CD4-positive, alpha-beta T cell treated with Interferon alpha-2 for 1 hour (primary cell): ENCODE data around the gene SLC6A8.
"Not testable (repeated sequence)": the region's sequence is repeated elsewhere in the genome, so short reads cannot be mapped to it uniquely, and the experiment has no call there.

Experiments used
- DNase-seq, 2 donors: peaks; one replicate each; pipeline ENCODE4 v3.0.0-alpha.2; 2020 to 2022

SLC6A8 gene

DNA sequence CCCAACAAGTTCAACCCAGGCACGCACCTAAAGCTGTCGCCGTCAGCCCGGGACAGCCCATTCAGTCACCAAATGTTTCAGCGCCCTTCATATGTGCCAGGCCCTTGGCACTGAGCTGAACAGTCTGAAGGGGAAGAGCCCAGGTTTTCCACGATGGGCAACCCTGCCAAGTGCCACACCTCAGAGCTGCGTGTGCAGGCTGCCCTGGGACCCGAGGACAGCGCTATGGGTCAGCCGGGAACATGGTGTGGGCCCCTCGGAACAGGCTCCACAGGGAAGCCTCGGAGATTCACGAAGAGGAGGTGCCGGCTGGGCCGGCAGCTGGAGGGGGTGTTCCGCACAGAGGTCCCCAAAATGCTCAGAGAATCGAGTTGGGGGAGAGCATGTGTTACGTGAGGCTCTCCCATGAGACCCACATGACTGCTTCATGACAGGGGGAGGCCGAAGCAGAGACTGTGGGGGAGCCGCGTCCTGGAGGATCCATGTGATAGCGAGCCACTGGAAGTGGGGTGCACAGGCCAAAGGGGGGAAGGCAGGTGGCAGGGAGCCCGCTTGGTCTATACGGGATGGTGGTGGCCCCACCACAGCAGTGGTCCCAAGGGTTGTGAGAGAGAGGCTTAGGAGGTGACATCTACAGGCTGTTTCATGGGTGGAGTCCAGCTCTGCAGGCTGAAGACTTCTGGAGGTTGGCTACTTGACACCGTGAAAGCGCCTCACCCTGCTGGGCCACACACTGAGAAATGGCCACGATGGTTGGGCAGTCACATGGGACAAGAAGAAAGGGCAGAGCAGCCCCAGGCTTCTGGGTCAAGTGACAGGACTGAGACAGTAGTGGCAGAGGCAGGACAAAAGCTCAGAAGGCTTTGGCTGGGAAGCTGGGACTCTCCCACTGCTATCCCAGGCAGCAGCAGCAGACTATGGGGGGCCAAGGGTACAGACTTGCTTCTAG is 22.3 kb downstream of the SLC6A8 start:
- no peak for DNase-seq

DNA sequence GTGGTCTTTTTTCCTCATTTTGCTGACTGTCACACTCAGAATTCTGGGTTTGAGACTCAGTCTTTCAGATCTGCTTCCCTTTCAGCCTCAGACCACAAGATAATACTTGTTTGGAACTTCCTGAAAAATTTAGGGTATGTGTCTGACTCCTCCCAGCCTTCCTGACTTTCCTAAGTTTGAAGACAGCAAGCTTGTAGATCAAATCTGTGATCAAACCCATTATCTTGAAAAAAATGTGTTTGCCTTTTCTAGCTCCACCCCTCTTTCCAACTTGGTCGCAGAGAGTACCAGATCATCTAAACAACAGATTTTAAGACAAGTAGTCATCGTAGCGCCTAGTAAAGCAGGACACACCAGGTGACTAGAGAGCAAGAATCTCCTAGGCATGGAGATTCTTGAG is 26.5 kb downstream of the SLC6A8 start:
- DNase-seq: no peak

DNA sequence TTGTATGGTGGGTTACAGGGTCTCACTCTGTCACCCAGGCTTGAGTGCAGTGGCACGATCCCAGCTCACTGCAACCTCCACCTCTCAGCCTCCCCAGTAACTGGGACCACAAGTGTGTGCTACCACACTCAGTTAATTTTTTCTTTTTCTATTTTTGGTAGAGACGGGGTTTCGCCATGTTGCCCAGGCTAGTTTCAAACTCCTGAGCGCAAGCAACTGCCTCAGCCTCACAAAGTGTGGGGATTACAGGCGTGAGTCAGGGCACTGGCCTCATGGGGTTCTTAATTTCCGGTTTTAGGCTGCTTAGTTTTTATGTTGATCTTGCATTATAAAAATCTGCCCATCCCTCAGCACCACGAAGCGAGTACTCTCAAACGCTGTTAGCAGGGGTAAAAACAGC is 29.7 kb downstream of the SLC6A8 start:
- no peak for DNase-seq

DNA sequence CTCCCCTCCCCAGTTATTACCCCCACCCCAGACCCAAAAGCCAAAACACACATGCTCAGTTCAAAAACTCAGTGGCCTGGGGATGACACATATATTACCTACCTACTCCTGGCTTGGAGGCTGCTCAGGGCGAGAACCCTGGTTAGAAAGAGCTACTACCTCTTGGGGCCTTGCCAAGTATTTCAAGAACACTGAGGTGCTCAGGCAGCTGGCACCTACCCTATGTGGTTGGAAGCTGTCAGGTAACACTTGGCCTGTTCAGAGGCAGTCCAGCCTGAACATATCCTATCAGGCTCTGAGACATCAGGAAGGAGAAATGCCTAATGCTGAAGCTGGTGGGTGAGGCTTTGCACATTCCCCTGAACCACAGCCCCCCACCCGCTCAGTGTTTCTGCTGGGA is 31.5 kb downstream of the SLC6A8 start:
- no peak for DNase-seq

DNA sequence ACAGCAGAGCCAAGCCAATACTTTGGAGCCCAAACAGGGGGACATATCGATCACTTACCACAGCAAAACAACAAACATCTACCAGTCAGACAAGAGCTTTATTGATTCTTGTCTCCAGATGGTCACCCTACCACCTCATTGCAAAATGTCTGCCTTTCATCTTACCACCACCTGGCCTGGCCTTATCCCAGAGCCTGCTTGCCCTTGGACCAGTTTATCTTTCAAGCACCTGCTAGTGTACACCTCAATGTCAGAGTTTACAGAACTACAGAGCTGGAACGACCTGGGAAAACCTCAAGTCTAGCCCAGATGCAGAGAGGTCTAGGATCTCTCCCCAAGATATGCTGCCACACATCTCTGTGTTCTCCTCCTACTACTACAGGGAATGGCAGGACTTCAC is 32.0 kb downstream of the SLC6A8 start:
- DNase-seq: no peak

DNA sequence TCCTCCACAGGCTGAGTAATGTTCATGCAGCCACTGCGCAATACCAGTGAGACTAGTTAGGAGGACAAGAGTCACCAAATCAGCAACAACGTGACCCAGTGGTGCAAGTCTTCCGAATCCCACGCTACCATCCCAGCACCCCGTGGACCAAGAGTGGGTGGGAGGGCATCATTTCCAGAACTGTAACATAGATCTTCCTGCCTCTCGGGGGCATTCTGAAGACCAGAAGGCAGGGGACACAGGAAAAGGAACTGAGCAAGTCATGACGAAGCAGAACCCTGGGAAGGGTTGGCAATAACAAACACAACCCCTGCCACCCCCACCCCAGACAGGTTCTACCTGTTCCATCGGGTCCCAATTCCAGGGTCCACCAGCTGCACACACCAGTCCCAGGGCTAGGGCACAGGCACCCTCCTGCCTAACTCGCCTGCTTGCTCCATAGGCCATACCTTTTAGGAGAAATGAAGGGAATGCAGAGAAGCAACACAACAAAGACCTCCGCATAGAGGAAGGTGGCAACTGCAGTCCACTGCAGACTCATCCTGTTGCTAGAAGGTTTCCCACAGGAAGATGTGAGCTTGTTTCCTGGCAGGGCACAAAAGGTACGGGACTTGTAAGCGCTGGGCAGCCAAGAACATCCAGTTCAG is 35.1 kb downstream of the SLC6A8 start:
- no peak for DNase-seq

DNA sequence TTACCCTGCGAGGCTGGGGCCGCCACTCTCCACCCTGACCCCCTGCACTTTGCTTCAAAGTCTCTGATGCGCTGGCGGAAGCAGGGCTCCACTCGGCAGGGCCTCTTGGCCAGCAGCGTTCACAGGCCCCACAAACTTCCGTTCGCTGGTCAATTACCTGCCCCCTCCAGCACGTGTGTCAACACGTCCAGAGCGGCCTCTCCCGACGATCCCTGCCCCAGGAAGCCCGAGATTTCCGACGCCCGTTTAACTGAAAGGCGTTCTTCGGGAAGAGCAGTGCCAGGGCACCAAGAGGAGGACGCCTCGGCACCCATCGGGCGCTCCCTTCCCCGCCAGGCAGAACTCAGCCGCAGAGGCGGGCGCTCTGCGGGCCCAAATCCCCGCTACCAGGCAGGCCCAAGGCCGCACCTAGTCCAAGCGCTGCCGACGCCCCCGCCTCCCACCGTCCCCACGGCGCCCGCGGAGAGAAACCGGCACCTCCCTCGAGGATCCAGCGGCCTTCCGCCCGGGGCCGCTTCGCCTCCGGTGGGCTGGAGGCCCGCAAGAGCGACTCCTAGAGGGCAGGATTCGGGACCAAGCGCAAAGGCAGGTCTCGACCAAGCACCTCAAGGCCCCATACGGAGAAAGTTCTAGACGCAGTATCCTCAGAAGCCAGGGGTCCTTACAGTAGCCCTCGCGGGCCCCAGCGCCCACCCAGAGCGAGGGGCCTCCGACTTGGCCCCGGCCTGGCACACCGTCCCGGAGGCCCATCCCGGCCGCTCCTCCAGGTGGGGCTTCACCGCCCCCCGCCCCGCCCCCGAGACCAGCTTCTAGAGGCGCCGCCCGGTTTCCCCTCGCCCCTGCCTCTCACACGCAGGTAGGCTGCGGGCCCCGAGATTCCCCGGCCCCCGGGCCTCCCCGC is 35.9 kb downstream of the SLC6A8 start:
- peak in 1 of 2 donors; percentile 57 for DNase-seq

DNA sequence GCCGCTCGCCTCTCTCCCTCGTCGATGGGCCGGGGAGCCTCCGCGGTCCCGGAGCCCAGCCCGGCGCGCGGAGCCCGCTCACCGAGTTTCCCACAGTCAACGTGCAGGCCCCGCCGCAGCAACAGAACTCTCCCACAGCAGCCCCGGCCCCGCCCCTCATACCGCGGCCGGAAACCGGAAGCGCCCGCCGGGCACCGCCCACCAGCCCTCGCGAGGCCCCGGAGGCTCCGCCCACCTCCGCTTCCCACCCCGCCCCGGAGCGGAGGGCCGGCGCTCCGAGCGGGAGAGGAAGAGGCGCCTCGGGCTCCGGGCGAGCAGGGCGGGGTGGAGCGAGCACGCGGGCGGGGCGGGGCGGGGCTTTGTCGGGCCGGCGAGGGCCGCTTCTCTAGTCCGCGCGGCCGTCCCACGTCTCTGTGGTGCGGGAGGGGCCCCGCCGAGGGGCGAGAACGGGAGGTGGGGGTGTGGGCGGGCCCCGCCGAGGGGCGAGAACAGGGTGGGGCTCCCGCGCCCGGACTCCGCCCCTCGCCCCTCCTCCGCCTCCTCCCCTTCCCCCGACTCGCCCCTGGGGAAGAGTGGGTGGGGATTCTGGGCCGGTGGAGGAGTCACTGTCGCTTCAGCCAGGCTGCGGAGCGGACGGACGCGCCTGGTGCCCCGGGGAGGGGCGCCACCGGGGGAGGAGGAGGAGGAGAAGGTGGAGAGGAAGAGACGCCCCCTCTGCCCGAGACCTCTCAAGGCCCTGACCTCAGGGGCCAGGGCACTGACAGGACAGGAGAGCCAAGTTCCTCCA is 36.7 kb downstream of the SLC6A8 start, which contains the start of the genes ABCD1 and BCAP31:
Gene ABCD1, plus strand, starts transcription at position 605 of the 787 bp plus-strand sequence. CDS start 411 bp downstream, outside the sequence.
Gene BCAP31, minus strand, starts transcription at position 136 of the 787 bp plus-strand sequence. CDS start 1,143 bp downstream, outside the sequence.
- peak; percentile 90 to 92 for DNase-seq

DNA sequence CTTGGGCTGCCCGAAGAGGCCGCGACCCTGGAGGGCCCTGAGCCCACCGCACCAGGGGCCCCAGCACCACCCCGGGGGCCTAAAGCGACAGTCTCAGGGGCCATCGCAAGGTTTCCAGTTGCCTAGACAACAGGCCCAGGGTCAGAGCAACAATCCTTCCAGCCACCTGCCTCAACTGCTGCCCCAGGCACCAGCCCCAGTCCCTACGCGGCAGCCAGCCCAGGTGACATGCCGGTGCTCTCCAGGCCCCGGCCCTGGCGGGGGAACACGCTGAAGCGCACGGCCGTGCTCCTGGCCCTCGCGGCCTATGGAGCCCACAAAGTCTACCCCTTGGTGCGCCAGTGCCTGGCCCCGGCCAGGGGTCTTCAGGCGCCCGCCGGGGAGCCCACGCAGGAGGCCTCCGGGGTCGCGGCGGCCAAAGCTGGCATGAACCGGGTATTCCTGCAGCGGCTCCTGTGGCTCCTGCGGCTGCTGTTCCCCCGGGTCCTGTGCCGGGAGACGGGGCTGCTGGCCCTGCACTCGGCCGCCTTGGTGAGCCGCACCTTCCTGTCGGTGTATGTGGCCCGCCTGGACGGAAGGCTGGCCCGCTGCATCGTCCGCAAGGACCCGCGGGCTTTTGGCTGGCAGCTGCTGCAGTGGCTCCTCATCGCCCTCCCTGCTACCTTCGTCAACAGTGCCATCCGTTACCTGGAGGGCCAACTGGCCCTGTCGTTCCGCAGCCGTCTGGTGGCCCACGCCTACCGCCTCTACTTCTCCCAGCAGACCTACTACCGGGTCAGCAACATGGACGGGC is 37.5 kb downstream of the SLC6A8 start:
- peak in 1 of 2 donors; percentile 31 for DNase-seq

DNA sequence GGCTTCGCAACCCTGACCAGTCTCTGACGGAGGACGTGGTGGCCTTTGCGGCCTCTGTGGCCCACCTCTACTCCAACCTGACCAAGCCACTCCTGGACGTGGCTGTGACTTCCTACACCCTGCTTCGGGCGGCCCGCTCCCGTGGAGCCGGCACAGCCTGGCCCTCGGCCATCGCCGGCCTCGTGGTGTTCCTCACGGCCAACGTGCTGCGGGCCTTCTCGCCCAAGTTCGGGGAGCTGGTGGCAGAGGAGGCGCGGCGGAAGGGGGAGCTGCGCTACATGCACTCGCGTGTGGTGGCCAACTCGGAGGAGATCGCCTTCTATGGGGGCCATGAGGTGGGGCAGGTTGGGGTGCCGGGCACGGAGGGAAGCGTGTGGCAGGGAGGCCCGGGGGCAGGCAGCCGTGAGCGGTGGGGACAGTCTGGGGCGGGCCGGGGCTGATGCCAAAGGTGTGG is 38.1 kb downstream of the SLC6A8 start:
- no peak for DNase-seq

DNA sequence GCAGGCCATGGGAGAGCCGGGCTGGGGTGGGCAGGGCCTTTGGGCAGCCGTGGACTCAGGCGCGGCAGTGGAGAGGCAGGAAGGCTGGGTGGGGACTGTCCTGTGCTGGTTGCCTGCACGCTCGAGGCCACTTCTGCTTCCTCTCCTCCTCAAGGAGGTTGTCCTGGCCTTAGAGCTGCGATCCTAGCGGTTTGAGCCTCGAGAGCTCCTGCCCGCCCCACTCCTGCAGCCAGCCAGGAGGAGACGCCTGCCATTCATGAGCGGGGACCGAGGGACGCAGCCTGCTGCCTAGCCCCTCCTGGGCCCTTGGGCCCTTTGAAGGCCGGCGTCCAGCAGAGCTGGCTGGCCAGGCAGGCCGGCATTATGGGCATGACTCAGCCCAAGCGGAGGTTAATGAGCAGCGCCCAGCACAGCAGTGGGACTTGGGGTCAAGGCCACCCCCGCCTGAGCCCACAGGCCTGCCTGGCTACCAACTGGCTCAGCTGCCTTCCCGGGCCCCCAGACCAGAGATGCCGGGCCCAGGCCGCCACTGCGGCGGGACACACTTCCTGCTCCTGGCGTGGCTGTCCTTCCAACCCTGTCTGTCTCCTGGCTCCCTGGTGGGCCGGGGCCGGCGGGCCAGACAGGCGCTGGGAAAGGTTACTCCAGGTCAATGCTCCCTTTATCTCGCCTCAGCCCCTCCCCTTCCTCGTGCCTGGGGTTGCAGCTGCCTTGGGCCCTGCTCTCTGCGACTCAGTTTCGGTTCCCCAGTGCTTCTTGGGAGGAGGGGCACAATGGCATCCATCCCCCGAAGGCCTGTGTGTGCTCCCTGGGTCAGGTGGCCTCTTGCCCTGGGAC is 38.8 kb downstream of the SLC6A8 start:
- DNase-seq: peak; percentile 72 to 76

DNA sequence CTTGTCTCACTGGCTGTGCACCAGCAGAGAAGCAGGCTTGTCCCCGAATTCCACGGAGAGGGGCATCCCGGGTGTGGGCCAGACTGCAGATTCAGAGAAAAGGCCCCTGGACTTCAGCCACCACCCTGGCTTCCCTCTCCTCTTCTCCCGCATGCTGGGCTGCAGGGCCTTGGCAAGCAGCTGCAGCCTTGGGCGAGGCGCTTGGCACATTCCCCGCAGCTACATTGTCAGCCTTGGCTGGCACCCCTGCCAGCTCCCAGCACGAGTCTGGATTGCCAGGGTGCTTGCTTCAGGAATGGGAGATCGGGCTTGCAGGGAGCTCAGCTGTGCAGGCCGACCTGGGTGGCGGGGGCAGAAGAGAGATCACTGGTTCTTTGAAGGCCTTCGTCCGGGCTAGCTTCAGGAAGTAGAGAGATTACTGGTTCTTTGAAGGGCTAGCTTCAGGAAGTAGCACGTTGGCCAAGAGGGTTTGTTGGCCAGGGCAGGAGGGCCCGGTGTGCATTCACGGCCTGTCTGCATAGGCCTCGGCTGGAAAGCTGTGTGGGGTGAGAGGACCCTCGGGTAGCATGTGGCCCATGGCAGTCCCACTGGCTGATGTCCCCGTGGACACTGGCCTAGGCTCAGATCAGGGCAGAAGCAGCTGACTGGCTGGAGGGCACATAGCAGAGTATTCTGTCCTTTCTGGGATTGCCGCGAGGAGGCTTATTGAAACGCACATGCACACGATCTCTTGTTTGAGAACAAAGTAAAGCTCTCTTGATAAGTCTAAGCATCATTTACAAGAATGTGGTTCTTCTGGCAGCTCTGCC is 39.6 kb downstream of the SLC6A8 start:
- DNase-seq: no peak

DNA sequence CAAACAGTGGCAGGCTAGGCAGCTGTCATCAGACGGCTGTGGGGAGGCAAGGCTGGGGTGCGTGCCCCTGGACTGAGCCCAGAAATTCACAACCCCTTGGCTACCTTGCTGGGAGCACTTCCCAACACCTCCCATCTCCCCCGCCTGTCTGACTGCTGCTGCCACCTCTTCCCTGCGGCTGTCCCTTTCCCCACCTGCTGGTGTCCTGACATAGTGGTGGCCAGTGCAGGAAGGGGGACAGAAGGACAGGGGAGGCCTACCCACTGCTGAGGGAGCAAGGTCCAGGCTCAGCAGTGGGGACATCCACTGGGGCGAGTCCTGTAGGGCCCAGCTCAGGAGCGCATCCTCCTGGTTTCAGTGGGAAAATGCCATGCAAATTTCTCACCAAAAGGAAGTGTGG is 40.4 kb downstream of the SLC6A8 start:
- DNase-seq: no peak

DNA sequence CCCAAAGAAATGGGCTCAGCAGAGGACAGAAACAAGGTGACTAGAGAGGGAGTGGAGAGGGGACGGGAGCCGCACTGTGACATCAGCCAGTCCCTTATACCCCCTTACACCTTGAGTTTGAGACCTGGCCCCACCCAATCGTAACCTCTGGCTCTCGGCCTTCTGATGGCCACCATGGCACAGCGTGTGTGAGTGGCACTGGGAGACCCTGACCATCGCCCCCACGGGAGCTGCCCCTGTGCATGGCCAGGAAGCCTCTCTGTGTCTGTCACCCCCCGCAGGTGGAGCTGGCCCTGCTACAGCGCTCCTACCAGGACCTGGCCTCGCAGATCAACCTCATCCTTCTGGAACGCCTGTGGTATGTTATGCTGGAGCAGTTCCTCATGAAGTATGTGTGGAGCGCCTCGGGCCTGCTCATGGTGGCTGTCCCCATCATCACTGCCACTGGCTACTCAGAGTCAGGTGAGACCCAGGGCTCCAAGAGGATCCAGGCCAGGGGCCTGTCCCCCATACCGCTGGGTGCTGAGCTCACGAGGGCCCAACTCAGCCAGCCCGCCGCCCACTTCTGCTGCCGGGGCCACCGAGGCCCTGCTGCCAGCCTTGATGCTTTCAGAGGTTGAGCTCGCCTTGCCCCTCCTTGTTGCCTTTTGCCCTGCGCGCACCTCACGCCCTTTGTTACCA is 41.4 kb downstream of the SLC6A8 start:
- no peak for DNase-seq

DNA sequence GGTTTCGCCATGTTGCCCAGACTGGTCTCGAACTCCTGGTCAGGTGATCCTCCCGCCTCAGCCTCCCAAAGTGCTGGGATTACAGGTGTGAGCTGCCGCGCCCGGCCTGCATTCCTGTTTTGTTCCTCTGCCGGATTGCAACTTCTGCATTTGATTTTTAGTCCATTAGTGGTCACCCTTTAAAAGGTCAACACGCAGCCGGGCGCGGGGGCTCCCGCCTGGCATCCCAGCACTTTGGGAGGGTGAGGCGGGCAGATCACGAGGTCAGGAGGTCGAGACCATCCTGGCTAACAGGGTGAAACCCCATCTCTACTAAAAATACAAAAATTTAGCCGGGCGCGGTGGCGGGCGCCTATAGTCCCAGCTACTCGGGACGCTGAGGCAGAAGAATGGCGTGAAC is 42.4 kb downstream of the SLC6A8 start:
- not testable (repeated sequence) for DNase-seq

DNA sequence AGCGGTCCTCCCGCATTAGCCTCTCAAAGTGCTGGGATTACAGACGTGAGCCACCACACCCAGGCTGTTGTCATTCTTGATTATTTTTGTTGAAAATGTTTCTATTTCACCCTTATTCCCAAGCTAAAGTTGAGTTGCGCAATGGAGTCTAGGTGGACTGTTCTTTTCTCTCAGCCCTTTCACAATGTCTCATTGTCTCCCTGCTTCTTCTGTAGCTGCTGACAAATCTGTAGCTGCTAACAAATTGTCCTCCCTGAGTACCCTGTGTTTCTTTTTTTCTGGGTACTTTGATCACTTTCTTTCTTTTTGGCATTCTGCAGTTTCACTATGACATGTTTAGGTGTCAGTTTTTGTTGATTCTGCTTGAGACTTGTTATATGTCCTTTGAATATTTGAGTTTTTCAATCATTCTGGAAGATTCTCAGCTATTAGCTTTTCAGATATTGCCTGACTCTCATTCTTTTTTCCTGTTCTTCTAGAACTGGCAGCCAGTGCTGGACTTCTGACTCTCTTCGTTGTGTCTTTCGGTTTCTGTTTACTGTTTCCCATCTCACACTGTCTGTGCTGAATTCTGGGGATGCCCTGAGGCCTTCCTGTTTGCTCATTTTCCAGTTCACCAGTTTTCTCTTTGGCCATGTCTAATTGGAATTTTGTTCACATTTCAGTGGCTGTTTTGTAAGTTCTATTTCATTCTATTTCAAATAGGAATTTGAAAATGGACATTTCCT is 43.6 kb downstream of the SLC6A8 start:
- DNase-seq: no peak

DNA sequence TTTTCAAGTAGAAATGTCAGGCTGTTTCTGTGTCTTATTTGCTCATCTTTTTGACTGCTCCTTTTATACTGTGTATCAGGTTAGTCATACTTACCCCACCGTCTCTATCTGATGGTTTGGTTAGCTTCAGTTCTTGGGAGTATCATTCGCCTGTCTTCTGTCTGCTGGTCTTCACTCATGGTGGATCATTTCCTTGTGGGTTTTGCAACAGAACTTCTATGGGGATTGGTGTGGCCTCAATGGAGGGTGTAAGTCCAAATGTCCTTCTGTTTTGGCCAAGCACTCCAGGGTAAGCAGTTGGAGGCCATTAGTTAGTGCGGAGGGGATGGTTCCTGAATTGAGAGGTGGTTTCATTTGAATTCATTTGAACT is 44.1 kb downstream of the SLC6A8 start:
- DNase-seq: no peak

DNA sequence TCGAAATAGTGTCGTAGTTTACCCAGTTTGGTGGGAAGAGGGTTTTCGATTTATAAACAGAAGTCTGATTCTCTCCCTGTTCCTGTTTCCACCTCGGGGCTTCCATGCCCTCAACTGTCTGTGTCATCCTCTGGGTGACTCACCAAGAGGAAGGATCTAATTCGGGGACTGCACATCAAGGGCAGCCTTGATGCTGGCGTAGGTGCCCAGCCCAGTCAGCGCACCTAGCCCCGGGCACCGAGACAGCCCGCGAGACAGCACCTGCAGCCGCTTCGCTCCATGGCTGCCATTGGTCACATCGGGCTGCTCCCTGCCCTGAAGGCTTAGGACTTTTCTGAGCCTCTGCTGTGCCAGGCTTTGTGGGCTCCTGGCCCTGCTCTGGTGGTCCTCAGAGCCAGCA is 44.7 kb downstream of the SLC6A8 start:
- DNase-seq: no peak
